Tibial artery (tissue), 4 donors: ENCODE data around the gene TRMU.

Experiments used
- DNase-seq, 2 donors: peaks; one replicate each; pipeline ENCODE4 v3.0.0-alpha.2; 2019
- H3K27ac ChIP-seq, 2 donors: fragments of 200-600 bp; sonication (generic) in 1 of 2; 1 replicate in 1 of 2; 2 replicates in 1 of 2; pipeline ENCODE4 v1.5.1; 2018 to 2019; ENCODE audit warnings: mild to moderate bottlenecking in 1 of 2
- H3K27me3 ChIP-seq, 2 donors: fragments of 200-600 bp; sonication (generic) in 1 of 2; one replicate each; pipeline versions ENCODE4 v1.5.1 to v1.6.0; 2016 to 2019
- H3K36me3 ChIP-seq, 3 donors: fragments of 200-600 bp; sonication (generic) in 2 of 3; one replicate each; pipeline ENCODE4 v1.5.1; 2016 to 2019; ENCODE audit warnings: mild to moderate bottlenecking in 2 of 3
- H3K4me1 ChIP-seq, 4 donors: fragments of 200-600 bp; sonication (generic) in 2 of 4; 1 replicate in 3 of 4; 2 replicates in 1 of 4; pipeline ENCODE4 v1.5.1; 2016 to 2019
- H3K4me3 ChIP-seq, 2 donors: fragments of 200-600 bp; sonication (generic) in 1 of 2; 1 replicate in 1 of 2; 2 replicates in 1 of 2; pipeline ENCODE4 v1.5.1; 2018 to 2019; ENCODE audit warnings: mild to moderate bottlenecking in 2 of 2
- H3K9me3 ChIP-seq, 3 donors: fragments of 200-600 bp; sonication (generic) in 1 of 3; one replicate each; pipeline ENCODE4 v1.5.1; 2016 to 2019
- CTCF ChIP-seq, 2 experiments: fragments of 200-600 bp in 1 of 2; fragments of 450-650 bp in 1 of 2; IDR thresholded peaks; one replicate each; pipeline ENCODE4 v1.5.1; 2017 to 2019; ENCODE audit warnings: antibody characterized with exemption in 2 of 2, mild to moderate bottlenecking in 1 of 2, moderate library complexity in 1 of 2
- intact Hi-C: fragments of 100-400 bp; cut with DNase I; formaldehyde crosslinking; loops from one replicate; pipeline ENCODE4 v1.15.0; 2023; ENCODE audit warnings: low total_unique reads

TRMU gene

GRCh38 chr22:46318576-46318975 is 16.9 kb upstream of the TRMU start:
- no peaks in the 10 kb centered on the region for H3K36me3 ChIP-seq
- no peak overlapping the region for H3K4me3 ChIP-seq
- intact Hi-C loops: no loop called here
- DNase-seq: no peak
- TF ChIP-seq CTCF (IDR thresholded peaks at IDR 0.05): no peak
- no peaks in the 10 kb centered on the region for H3K27me3 ChIP-seq
- no peak overlapping the region for H3K27ac ChIP-seq
- H3K9me3 ChIP-seq: no peaks in the 10 kb centered on the region
- H3K4me1 ChIP-seq: no peaks in the 10 kb centered on the region

GRCh38 chr22:46319319-46319718 is 16.2 kb upstream of the TRMU start:
- intact Hi-C loops: no loop called here
- no peaks in the 10 kb centered on the region for H3K9me3 ChIP-seq
- DNase-seq: no peak
- TF ChIP-seq CTCF (IDR thresholded peaks at IDR 0.05): no peak
- H3K4me1 ChIP-seq: no peaks in the 10 kb centered on the region
- H3K27ac ChIP-seq: no peak overlapping the region
- H3K27me3 ChIP-seq: no peaks in the 10 kb centered on the region
- no peaks in the 10 kb centered on the region for H3K36me3 ChIP-seq
- no peak overlapping the region for H3K4me3 ChIP-seq

- intact Hi-C loops: no loop called here
Measured at GRCh38 chr22:46320166-46320710, 15.3 kb upstream of the TRMU start.

GRCh38 chr22:46320716-46321386 is 14.7 kb upstream of the TRMU start:
- Histone ChIP-seq H3K36me3 (no peaks in the 10 kb centered on the region), H3K4me1 (no peaks in the 10 kb centered on the region), H3K27ac (no peak overlapping the region), H3K27me3 (no peaks in the 10 kb centered on the region), H3K4me3 (no peak overlapping the region), H3K9me3 (no peaks in the 10 kb centered on the region)
- no peak for DNase-seq
- intact Hi-C loops: no loop called here
- TF ChIP-seq CTCF (IDR thresholded peaks at IDR 0.05): no peak

More at GRCh38 chr22:46320166-46320710, 15.3 kb upstream of the TRMU start:
- Histone ChIP-seq H3K9me3 (no peaks in the 10 kb centered on the region), H3K4me1 (no peaks in the 10 kb centered on the region), H3K27ac (no peak overlapping the region), H3K4me3 (no peak overlapping the region), H3K36me3 (no peaks in the 10 kb centered on the region), H3K27me3 (no peaks in the 10 kb centered on the region)
- DNase-seq: no peak
- no peak for TF ChIP-seq CTCF (IDR thresholded peaks at IDR 0.05)

- intact Hi-C loops: no loop called here
- no peaks in the 10 kb centered on the region for H3K36me3 ChIP-seq
- H3K9me3 ChIP-seq: no peaks in the 10 kb centered on the region
- no peak overlapping the region for H3K27ac ChIP-seq
- TF ChIP-seq CTCF (IDR thresholded peaks at IDR 0.05): no peak
- H3K4me3 ChIP-seq: no peak overlapping the region
- no peaks in the 10 kb centered on the region for H3K4me1 ChIP-seq
- no peak for DNase-seq
- H3K27me3 ChIP-seq: no peaks in the 10 kb centered on the region
Measured at GRCh38 chr22:46322711-46323110, 12.8 kb upstream of the TRMU start.
